ENCODE results near the gene SSH2.

The SSH2 gene

DNA sequence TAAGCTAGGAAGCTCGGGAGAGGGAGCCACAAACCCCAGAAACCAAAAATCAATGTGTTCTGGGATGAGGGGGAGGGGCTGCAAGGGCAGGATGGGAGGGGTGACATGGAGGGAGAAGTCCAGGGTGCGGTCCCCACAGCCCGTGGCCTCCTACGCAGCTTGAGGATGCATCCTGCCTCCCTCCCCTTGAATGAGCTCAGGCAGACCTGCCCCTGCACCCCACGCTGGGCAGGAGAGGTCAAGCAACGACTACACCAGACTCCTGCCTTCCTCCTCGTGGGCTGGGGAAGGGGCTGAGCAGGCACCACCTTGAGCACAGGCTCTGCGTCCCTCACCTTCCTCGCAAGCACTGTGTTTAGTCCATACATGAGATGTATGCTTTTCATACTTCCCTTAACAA, 333.2 kb downstream of the SSH2 start:
- Histone ChIP-seq H3K27ac (no peak overlapping the region), H3K36me3 (no peaks in the 10 kb centered on the region), H3K4me3 (no peak overlapping the region), H3K9me3 (no peaks in the 10 kb centered on the region), H3K27me3 (no peaks in the 10 kb centered on the region), H3K4me1 (peaks cover 0 to 23% (median 19%) of the 10 kb centered on the region in 4 donors)
- intact Hi-C loops (cut with DNase I; ENCODE audit: low total_unique reads): loop anchor here (10.0 kb wide), 1 partner anchor 772 kb away; no protein-coding TSS in a partner anchor
- DNase-seq: no peak
- TF ChIP-seq CTCF (IDR thresholded peaks at IDR 0.05): no peak

DNA sequence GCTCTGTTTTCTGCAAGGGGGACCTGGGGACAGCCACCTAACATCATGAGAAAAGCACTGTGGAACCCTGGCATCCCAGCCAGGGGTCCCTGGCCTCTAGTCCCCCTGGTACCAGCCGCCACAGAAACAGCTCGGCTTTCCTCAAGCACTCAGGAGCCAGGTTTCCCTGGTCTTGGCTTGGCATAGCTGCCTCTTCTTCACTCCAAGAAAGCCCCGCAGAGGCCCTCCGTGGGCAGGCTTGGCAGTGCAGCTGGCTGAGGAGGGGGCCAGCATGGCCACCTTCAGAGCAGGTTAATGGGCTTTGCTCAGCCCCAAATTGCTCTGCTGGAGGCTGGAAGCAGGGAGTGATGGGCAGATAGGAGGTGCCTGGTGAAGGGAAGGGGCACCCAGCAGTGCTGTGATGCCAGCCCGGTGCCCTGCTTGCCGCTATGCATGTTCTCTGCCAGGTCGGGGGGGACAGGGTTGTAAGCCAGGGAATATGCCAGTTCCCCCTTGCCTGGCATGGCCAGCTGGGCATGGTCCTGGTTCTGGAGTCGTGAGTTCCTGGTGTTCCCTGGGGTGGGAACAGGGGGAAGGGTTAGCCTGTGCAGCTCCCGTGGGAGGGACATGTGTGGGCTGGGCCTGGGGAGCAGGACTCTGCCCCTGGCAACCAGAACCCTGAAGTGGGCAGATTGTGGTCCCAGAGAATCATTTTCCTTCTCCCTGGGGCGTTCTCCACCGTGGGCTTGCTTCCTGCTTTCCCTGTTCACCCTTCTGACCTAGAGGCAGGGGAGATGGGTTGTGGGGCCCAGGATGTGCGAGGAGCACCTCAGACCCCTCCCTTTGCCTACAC, 333.9 kb downstream of the SSH2 start:
- no peak for DNase-seq
- intact Hi-C loops (cut with DNase I; ENCODE audit: low total_unique reads): loop anchor here (10.0 kb wide), 1 partner anchor 771 kb away; no protein-coding TSS in a partner anchor
- H3K27me3 ChIP-seq: no peaks in the 10 kb centered on the region
- H3K27ac ChIP-seq: no peak overlapping the region
- no peaks in the 10 kb centered on the region for H3K9me3 ChIP-seq
- H3K4me3 ChIP-seq: no peak overlapping the region
- no peak for TF ChIP-seq CTCF (IDR thresholded peaks at IDR 0.05)
- H3K4me1 ChIP-seq: peaks cover 0 to 30% (median 25%) of the 10 kb centered on the region in 4 donors
- H3K36me3 ChIP-seq: no peaks in the 10 kb centered on the region

DNA sequence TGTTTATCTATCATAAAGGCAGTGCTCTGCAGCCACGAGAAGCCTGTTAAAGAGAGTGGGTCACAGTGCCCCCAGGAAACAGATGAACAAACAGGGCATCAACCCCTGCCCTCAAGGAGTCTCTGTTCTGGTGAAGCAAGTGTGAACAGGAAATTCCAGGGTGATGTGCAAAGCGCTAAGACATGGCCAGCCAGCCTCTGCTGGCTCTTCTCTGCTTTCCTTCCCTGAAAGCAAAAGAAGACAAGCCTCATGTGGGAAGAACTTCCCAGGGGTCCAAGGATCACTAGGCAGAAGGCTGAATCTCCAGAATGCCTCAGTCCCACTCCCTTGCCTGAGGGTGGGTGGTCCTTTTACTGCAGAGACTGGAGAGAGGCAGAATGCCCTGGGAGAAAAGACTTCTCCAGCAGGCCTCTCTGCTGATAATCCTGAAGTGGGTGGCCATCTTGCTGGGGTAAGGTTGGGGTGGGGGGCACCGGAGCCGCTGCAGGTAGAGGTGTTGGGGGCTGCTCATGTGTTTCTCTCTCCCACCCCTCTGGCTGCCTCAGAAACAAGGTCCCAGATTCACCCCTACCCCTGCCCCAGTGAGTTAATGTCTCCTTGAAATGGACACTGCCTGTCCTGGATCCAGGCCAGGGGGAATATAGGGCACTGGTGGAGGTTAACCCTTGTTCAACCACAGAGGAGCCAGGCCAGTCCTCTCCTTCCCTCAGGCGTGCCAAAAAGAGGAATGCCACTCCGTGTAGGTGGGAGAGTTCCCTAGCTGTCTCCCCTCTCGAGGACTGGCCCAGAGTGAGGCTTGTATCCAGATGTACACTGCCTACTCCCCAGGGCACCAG, 334.7 kb downstream of the SSH2 start:
- TF ChIP-seq CTCF (IDR thresholded peaks at IDR 0.05): no peak
- Histone ChIP-seq H3K36me3 (no peaks in the 10 kb centered on the region), H3K4me3 (no peak overlapping the region), H3K9me3 (no peaks in the 10 kb centered on the region), H3K27me3 (no peaks in the 10 kb centered on the region), H3K27ac (no peak overlapping the region), H3K4me1 (peaks cover 0 to 38% (median 33%) of the 10 kb centered on the region in 4 donors)
- intact Hi-C loops (cut with DNase I; ENCODE audit: low total_unique reads): loop anchor here (10.0 kb wide), 1 partner anchor 771 kb away; no protein-coding TSS in a partner anchor
- no peak for DNase-seq

DNA sequence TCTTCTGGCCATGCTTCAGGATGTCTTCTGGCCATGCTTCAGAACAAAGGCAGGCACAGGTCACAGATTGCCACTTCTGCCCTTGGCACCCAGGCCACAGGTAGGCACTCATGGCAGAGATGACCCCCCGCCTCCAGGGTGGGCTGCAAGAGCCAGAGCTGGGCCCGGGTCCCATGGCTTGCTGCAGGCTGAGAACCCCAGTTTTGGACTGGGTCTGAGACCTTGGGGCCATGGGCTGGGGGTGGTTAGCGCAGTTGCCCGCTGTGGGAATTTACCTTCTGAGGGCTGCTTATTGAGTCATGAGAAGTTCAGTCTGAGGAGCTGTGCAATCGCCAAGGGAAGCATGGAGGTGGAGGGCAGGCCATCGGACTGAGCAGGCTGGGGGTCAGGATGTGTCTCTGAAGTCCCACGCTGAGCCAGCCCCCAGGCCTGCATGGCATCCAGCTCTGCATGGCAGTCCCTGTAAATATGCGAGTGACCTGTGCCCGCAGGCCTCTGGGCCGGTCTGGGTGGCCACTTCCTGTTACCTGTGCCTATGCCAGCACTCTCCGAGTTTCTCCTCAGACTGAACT, 335.4 kb downstream of the SSH2 start:
- intact Hi-C loops (cut with DNase I; ENCODE audit: low total_unique reads): loop anchor here (10.0 kb wide), 1 partner anchor 770 kb away; no protein-coding TSS in a partner anchor
- Histone ChIP-seq H3K27ac (no peak overlapping the region), H3K4me1 (peaks cover 0 to 45% (median 41%) of the 10 kb centered on the region in 4 donors), H3K9me3 (no peaks in the 10 kb centered on the region), H3K27me3 (no peaks in the 10 kb centered on the region), H3K36me3 (no peaks in the 10 kb centered on the region), H3K4me3 (no peak overlapping the region)
- no peak for DNase-seq
- no peak for TF ChIP-seq CTCF (IDR thresholded peaks at IDR 0.05)

Data from tibial artery (tissue), 4 donors.